Adrenal gland (tissue), 12 donors: ENCODE data around the gene DOCK1. TPM values are rescaled to one million over a fixed set of nuclear protein-coding genes. Genes with fewer than 3 reads are reported as not detected.

Experiments
- DNase-seq, 7 donors: peaks; one replicate each; pipeline ENCODE4 v3.0.0-alpha.2; 2019 to 2020
- H3K27ac ChIP-seq, 5 donors: fragments of 200-600 bp; sonication (generic) in 4 of 5; 1 replicate in 3 of 5; 2 replicates in 2 of 5; pipeline versions ENCODE4 v1.5.1 to v1.8.0; 2016 to 2020; ENCODE audit warnings: mild to moderate bottlenecking in 1 of 5
- H3K27me3 ChIP-seq: fragments of 200-600 bp; 2 replicates; pipeline ENCODE4 v1.8.0; 2021
- H3K36me3 ChIP-seq, 2 donors: fragments of 200-600 bp; replicated peaks in 1 of 2; 1 replicate in 1 of 2; 2 replicates in 1 of 2; pipeline versions ENCODE4 v1.5.1 to v1.8.0; 2018 to 2022
- H3K4me1 ChIP-seq, 2 donors: fragments of 200-600 bp; replicated peaks in 1 of 2; 1 replicate in 1 of 2; 2 replicates in 1 of 2; pipeline versions ENCODE4 v1.5.1 to v1.8.0; 2018 to 2021
- H3K4me3 ChIP-seq, 4 donors: fragments of 200-600 bp; sonication (generic) in 3 of 4; one replicate each; pipeline ENCODE4 v1.5.1; 2016 to 2018
- H3K9me3 ChIP-seq, 3 donors: fragments of 200-600 bp; sonication (generic) in 1 of 3; replicated peaks in 1 of 3; 1 replicate in 2 of 3; 2 replicates in 1 of 3; pipeline versions ENCODE4 v1.5.1 to v1.8.0; 2016 to 2021
- POLR2A ChIP-seq, 2 donors: fragments of 450-650 bp; IDR thresholded peaks; one replicate each; pipeline ENCODE4 v1.6.1; 2017; ENCODE audit warnings: antibody characterized with exemption in 2 of 2, mild to moderate bottlenecking in 2 of 2, moderate library complexity in 1 of 2
- WGBS, 4 donors: extraction: QIAGEN DNeasy Blood & Tissue Kit in 2 of 4; methylation state at CpG; one replicate each; pipeline versions ENCODE4 v1.1.5 to v1.1.7; 2013 to 2017; 5-methylcytosine and 5-hydroxymethylcytosine counted together
- intact Hi-C, 2 donors: fragments of 100-400 bp; cut with DNase I; formaldehyde crosslinking; loops; one replicate each; pipeline versions ENCODE4 v1.14.1 to v1.15.0; 2022 to 2023
- polyA plus RNA-seq, 3 donors: library from polyadenylated mRNA; stranded (reverse); fragments of 200-250 nt in 2 of 3; fragments of 350-450 nt in 1 of 3; fragmentation: Illumina TruSeq in 1 of 3; extraction: RNeasy Lipid Tissue Mini Kit (QIAGEN cat#74804) in 1 of 3; gene quantifications; one replicate each; pipeline ENCODE4 v1.2.3, GENCODE V29; 2013 to 2014
- total RNA-seq, 9 donors: library from RNA; depleted of rRNA in 4 of 9; stranded (reverse); fragments of >200 nt in 4 of 9; fragments of 120-200 nt in 1 of 9; fragmentation: NEBNext Ultra II Directional in 1 of 9; extraction: Animal tissue kit (Norgen Biotek cat#: 25700) in 1 of 9; gene quantifications; one replicate each; pipeline versions ENCODE4 v1.1.0 to v1.2.4, GENCODE V29; 2013 to 2023
- TF ChIP-seq, protein P1 (sequence below), 6 experiments: fragments of 450-650 bp in 4 of 6; fragments of 200-600 bp in 2 of 6; sonication (generic) in 1 of 6; IDR thresholded peaks; 1 replicate in 5 of 6; 2 replicates in 1 of 6; pipeline versions ENCODE4 v1.5.1 to v1.8.0; 2016 to 2021; ENCODE audit warnings: antibody characterized with exemption in 6 of 6, mild to moderate bottlenecking in 2 of 6, moderate library complexity in 1 of 6
- donor health status: healthy with polysubstance abuse.
- donor health status: Bipolar disorder and iron deficiency.
- donor health status: DM: yes; HTN: yes; CAD: no.
- donor health status: DM: no; HTN: no; CAD: no.
- donor health status: DM: no; HTN: no; CAD: no.
- donor health status: DM: yes; HTN: yes; CAD: no.

The DOCK1 gene
- total and polyA plus RNA-seq, 12 donors = 8.1 to 30.4 (median 21.6) TPM

GRCh38 chr10:127125331-127125730, 220.1 kb downstream of the DOCK1 start:
- Histone ChIP-seq H3K27ac (no peak overlapping the region), H3K27me3 (no peaks in the 10 kb centered on the region), H3K9me3 (no peaks in the 10 kb centered on the region), H3K36me3 (no peaks in the 10 kb centered on the region), H3K4me3 (no peak overlapping the region), H3K4me1 (no peaks in the 10 kb centered on the region)
- TF ChIP-seq, protein P1, sequence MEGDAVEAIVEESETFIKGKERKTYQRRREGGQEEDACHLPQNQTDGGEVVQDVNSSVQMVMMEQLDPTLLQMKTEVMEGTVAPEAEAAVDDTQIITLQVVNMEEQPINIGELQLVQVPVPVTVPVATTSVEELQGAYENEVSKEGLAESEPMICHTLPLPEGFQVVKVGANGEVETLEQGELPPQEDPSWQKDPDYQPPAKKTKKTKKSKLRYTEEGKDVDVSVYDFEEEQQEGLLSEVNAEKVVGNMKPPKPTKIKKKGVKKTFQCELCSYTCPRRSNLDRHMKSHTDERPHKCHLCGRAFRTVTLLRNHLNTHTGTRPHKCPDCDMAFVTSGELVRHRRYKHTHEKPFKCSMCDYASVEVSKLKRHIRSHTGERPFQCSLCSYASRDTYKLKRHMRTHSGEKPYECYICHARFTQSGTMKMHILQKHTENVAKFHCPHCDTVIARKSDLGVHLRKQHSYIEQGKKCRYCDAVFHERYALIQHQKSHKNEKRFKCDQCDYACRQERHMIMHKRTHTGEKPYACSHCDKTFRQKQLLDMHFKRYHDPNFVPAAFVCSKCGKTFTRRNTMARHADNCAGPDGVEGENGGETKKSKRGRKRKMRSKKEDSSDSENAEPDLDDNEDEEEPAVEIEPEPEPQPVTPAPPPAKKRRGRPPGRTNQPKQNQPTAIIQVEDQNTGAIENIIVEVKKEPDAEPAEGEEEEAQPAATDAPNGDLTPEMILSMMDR (IDR thresholded peaks at IDR 0.05) = no peak
- no peak for TF ChIP-seq POLR2A (IDR thresholded peaks at IDR 0.05)
- no peak for DNase-seq
- intact Hi-C loops = no loop called here
- 71 to 82% (median 76%) methylated on average over 5 to 9 of the region's 9 CpGs for WGBS, 4 donors

GRCh38 chr10:127127822-127128221, 222.6 kb downstream of the DOCK1 start:
- no peak for TF ChIP-seq POLR2A (IDR thresholded peaks at IDR 0.05)
- TF ChIP-seq, protein P1 (IDR thresholded peaks at IDR 0.05) = no peak
- Histone ChIP-seq H3K27ac (no peak overlapping the region), H3K27me3 (no peaks in the 10 kb centered on the region), H3K4me1 (no peaks in the 10 kb centered on the region), H3K36me3 (no peaks in the 10 kb centered on the region), H3K4me3 (no peak overlapping the region), H3K9me3 (no peaks in the 10 kb centered on the region)
- 97 to 100% (median 98%) methylated on average over 1 of the region's 1 CpG for WGBS, 4 donors
- DNase-seq = no peak
- intact Hi-C loops = no loop called here

DNA sequence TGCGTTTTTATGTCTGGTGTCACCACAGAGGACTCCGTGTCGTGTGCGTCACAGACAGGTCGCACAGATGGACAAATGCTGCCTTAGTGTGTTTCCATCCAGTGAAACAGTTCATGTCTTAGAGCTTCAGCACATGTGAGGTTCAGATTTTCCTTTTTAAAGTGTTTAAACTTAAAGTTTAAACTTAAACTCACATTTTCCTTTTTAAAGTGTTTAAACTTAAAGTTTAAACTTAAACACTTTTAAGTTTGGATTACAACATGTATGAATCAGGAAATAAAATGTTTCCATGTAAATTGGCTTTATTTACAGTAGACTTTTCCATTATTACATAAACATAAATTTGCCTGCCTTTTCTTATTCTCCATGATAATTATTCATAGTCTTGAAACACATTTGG, 223.9 kb downstream of the DOCK1 start:
- DNase-seq = no peak
- intact Hi-C loops = no loop called here
- Histone ChIP-seq H3K9me3 (no peaks in the 10 kb centered on the region), H3K36me3 (no peaks in the 10 kb centered on the region), H3K4me3 (no peak overlapping the region), H3K27me3 (no peaks in the 10 kb centered on the region), H3K27ac (no peak overlapping the region), H3K4me1 (peaks cover 0 to 3% of the 10 kb centered on the region in 2 donors)
- 94 to 99% (median 96%) methylated on average over 5 of the region's 5 CpGs for WGBS, 4 donors
- TF ChIP-seq, protein P1 (IDR thresholded peaks at IDR 0.05) = no peak
- TF ChIP-seq POLR2A (IDR thresholded peaks at IDR 0.05) = no peak

DNA sequence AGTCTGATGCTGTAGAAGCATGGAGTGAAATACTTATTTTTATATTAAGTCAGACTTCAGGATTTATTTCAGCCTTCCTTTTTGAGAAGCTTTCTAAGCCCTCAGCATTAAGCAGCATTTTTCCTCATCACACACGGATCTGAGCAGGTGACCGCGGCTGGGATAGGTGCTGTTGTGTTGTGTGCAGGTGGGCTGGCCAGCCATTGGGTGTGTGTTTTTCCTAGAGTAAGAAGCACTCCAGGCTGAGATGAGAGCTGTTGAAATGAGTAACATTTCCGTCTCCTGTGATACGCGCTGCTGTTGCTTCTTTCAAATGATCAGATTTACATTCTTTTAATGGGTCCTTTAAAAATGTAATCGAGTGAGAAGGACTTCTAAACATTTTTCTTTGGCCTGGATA, 227.2 kb downstream of the DOCK1 start:
- no peak for DNase-seq
- Histone ChIP-seq H3K9me3 (no peaks in the 10 kb centered on the region), H3K27me3 (no peaks in the 10 kb centered on the region), H3K4me3 (no peak overlapping the region), H3K36me3 (no peaks in the 10 kb centered on the region), H3K4me1 (peaks cover 0 to 3% of the 10 kb centered on the region in 2 donors), H3K27ac (no peak overlapping the region)
- intact Hi-C loops = no loop called here
- no peak for TF ChIP-seq POLR2A (IDR thresholded peaks at IDR 0.05)
- TF ChIP-seq, protein P1 (IDR thresholded peaks at IDR 0.05) = no peak
- 95 to 98% (median 96%) methylated on average over 7 of the region's 7 CpGs for whole genome bisulfite sequencing, 4 donors
